ENCODE data around the gene CENPU. TPM values are rescaled to one million over a fixed set of nuclear protein-coding genes. Genes with fewer than 3 reads are reported as not detected.

The CENPU gene
- total and polyA plus RNA-seq, 5 donors: 0.66 to 1.8 (median 1.4) TPM

- DNase-seq (peak in 1 of 3 donors; percentile 67), ATAC-seq (peak; percentile 4 to 22)
- Histone ChIP-seq H3K4me3 (ENCODE audit: low read length) (peak overlapping the region; percentile 93), H3K27ac (ENCODE audit: low read length) (peak overlapping the region; percentile 97), H3K27me3 (ENCODE audit: control insufficient read depth, insufficient read depth) (no peaks in the 10 kb centered on the region), H3K4me1 (ENCODE audit: control insufficient read depth, insufficient read depth, low read length) (peaks cover 7% of the 10 kb centered on the region), H3K9me3 (ENCODE audit: control insufficient read depth, low read length) (no peaks in the 10 kb centered on the region)
- intact Hi-C loops (cut with DNase I): loop anchor here in 1 of 4 donors (10.0 kb wide), 1 partner anchor 95 kb away; no protein-coding TSS in a partner anchor
- 29% methylated on average over 21 of the region's 21 CpGs for WGBS
Observed at GRCh38 chr4:184649971-184650855, 83.7 kb downstream of the CENPU start.

- H3K4me1 ChIP-seq (ENCODE audit: control insufficient read depth, insufficient read depth, low read length): peaks cover 7% of the 10 kb centered on the region
Observed at GRCh38 chr4:184649026-184649970, 84.6 kb downstream of the CENPU start, which contains the start of the genes CASP3 and PRIMPOL. TSS of gene CASP3 (minus strand) at chr4:184649447. CDS start at chr4:184638453, 10,994 bp downstream. TSS of gene PRIMPOL (plus strand) at chr4:184649738. CDS start at chr4:184657141, 7,403 bp downstream.

GRCh38 chr4:184648313-184649025 is 85.4 kb downstream of the CENPU start:
- H3K4me1 ChIP-seq (ENCODE audit: control insufficient read depth, insufficient read depth, low read length): peaks cover 7% of the 10 kb centered on the region
- intact Hi-C loops (cut with DNase I): loop anchor here in 1 of 4 donors (10.0 kb wide), 1 partner anchor 94 kb away; no protein-coding TSS in a partner anchor
- WGBS: 0% methylated on average over 52 of the region's 52 CpGs
- ATAC-seq: peak; percentile 64 to 67
- peak overlapping the region; percentile 94 for H3K27ac ChIP-seq (ENCODE audit: low read length)
- H3K27me3 ChIP-seq (ENCODE audit: control insufficient read depth, insufficient read depth): no peaks in the 10 kb centered on the region
- DNase-seq: peak; percentile 75 to 91 (median 89)
- no peaks in the 10 kb centered on the region for H3K9me3 ChIP-seq (ENCODE audit: control insufficient read depth, low read length)
- peak overlapping the region; percentile 82 for H3K4me3 ChIP-seq (ENCODE audit: low read length)

More at GRCh38 chr4:184649026-184649970, 84.6 kb downstream of the CENPU start, which contains the start of the genes CASP3 and PRIMPOL:
- under 1% methylated on average over 90 of the region's 90 CpGs for WGBS
- H3K27me3 ChIP-seq (ENCODE audit: control insufficient read depth, insufficient read depth): no peaks in the 10 kb centered on the region
- peak within 1 kb of the TSS; percentile 93 for H3K4me3 ChIP-seq (ENCODE audit: low read length)
- H3K27ac ChIP-seq (ENCODE audit: low read length): peak within 1 kb of the TSS; percentile 97
- ATAC-seq (peak; percentile 98 to 99), DNase-seq (peak; percentile 97 to 99 (median 99))
- H3K9me3 ChIP-seq (ENCODE audit: control insufficient read depth, low read length): no peaks in the 10 kb centered on the region
- intact Hi-C loops (cut with DNase I): loop anchor here in 1 of 4 donors (10.0 kb wide), 1 partner anchor 94 kb away; no protein-coding TSS in a partner anchor

- DNase-seq (no peak), ATAC-seq (no peak)
- intact Hi-C loops (cut with DNase I): loop anchor here in 1 of 4 donors (10.0 kb wide), 1 partner anchor 93 kb away; no protein-coding TSS in a partner anchor
- Histone ChIP-seq H3K4me3 (ENCODE audit: low read length) (peak overlapping the region; percentile 82), H3K27ac (ENCODE audit: low read length) (peak overlapping the region; percentile 94), H3K9me3 (ENCODE audit: control insufficient read depth, low read length) (no peaks in the 10 kb centered on the region), H3K4me1 (ENCODE audit: control insufficient read depth, insufficient read depth, low read length) (peaks cover 7% of the 10 kb centered on the region), H3K27me3 (ENCODE audit: control insufficient read depth, insufficient read depth) (no peaks in the 10 kb centered on the region)
- WGBS: 6% methylated on average over 6 of the region's 6 CpGs
Observed at GRCh38 chr4:184648054-184648312, 85.9 kb downstream of the CENPU start.

GRCh38 chr4:184647266-184648053 is 86.4 kb downstream of the CENPU start:
- intact Hi-C loops (cut with DNase I): loop anchor here in 1 of 4 donors (10.0 kb wide), 1 partner anchor 93 kb away; no protein-coding TSS in a partner anchor
- Histone ChIP-seq H3K27ac (ENCODE audit: low read length) (peak overlapping the region; percentile 94), H3K9me3 (ENCODE audit: control insufficient read depth, low read length) (no peaks in the 10 kb centered on the region), H3K4me1 (ENCODE audit: control insufficient read depth, insufficient read depth, low read length) (peaks cover 7% of the 10 kb centered on the region), H3K4me3 (ENCODE audit: low read length) (peak overlapping the region; percentile 82), H3K27me3 (ENCODE audit: control insufficient read depth, insufficient read depth) (no peaks in the 10 kb centered on the region)
- DNase-seq (no peak), ATAC-seq (no peak)
- 64% methylated on average over 7 of the region's 7 CpGs for WGBS

GRCh38 chr4:184645904-184646610 is 87.8 kb downstream of the CENPU start:
- ATAC-seq (no peak), DNase-seq (no peak)
- intact Hi-C loops (cut with DNase I): loop anchor here in 1 of 4 donors (10.0 kb wide), 1 partner anchor 91 kb away; no protein-coding TSS in a partner anchor
- Histone ChIP-seq H3K27ac (ENCODE audit: low read length) (no peak overlapping the region), H3K27me3 (ENCODE audit: control insufficient read depth, insufficient read depth) (no peaks in the 10 kb centered on the region), H3K9me3 (ENCODE audit: control insufficient read depth, low read length) (no peaks in the 10 kb centered on the region), H3K4me3 (ENCODE audit: low read length) (no peak overlapping the region), H3K4me1 (ENCODE audit: control insufficient read depth, insufficient read depth, low read length) (peaks cover 7% of the 10 kb centered on the region)
- WGBS: 65% methylated on average over 6 of the region's 6 CpGs

GRCh38 chr4:184644553-184645307 is 89.2 kb downstream of the CENPU start:
- Histone ChIP-seq H3K4me3 (ENCODE audit: low read length) (no peak overlapping the region), H3K27ac (ENCODE audit: low read length) (no peak overlapping the region), H3K9me3 (ENCODE audit: control insufficient read depth, low read length) (no peaks in the 10 kb centered on the region), H3K27me3 (ENCODE audit: control insufficient read depth, insufficient read depth) (no peaks in the 10 kb centered on the region), H3K4me1 (ENCODE audit: control insufficient read depth, insufficient read depth, low read length) (peaks cover 10% of the 10 kb centered on the region)
- ATAC-seq: no peak
- DNase-seq: no peak
- intact Hi-C loops (cut with DNase I): loop anchor here in 1 of 4 donors (10.0 kb wide), 1 partner anchor 90 kb away; no protein-coding TSS in a partner anchor
- 78% methylated on average over 9 of the region's 9 CpGs for WGBS

Measured in right cardiac atrium (tissue), 5 donors.